Measurements from ENCODE around the gene TTYH2. TPM values are rescaled to one million over a fixed set of nuclear protein-coding genes. Genes with fewer than 3 reads are reported as not detected.
"Not testable (repeated sequence)": the region's sequence is repeated elsewhere in the genome, so short reads cannot be mapped to it uniquely, and the experiment has no call there.

The TTYH2 gene
- total and polyA plus RNA-seq, 3 experiments from 2014 or later, result 6.0 to 17.4 (median 17.1) TPM

DNA sequence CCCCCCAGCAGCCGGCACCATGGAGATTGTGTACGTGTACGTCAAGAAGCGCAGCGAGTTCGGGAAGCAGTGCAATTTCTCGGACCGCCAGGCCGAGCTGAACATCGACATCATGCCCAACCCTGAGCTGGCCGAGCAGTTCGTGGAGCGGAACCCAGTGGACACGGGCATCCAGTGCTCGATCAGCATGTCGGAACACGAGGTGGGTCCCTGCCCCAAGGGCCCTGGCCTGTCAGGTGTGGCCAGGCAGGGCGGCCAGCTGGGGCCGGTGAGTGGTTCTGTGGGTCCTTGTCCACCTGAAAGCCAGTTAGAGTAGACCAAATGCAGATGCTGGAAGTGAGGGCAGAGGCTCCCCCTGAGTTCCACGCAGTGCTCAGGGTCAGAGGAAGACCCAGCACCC lies 68.4 kb downstream of the TTYH2 start:
- peak overlapping the region; percentile 71 for H3K27ac ChIP-seq (ENCODE audit: low read depth, low read length)
- Mint-ChIP-seq H3K4me1 (peaks cover 39 to 73% (median 52%) of the 10 kb centered on the region in 3 donors), H3K4me3 (peak overlapping the region in 1 of 7 donors; percentile 3), H3K36me3 (no peaks in the 10 kb centered on the region), H3K27ac (peak overlapping the region; percentile 72 to 100 (median 98)), H3K27me3 (no peaks in the 10 kb centered on the region), H3K9me3 (no peaks in the 10 kb centered on the region)
- H3K27me3 ChIP-seq (ENCODE audit: insufficient read depth, low read length, poor library complexity, severe bottlenecking), result no peaks in the 10 kb centered on the region
- no peaks in the 10 kb centered on the region for H3K36me3 ChIP-seq (ENCODE audit: insufficient read depth, low read length)
- CTCF ChIA-PET, result interaction anchor here (0.9 to 8.3 kb wide), 7 partner anchors 14 to 78 kb away, joined by 3 to 52 read pairs (median 4); partner anchors contain the start of genes RPL38 and TTYH2
- H3K9me3 ChIP-seq (ENCODE audit: low read length), result no peaks in the 10 kb centered on the region
- no peak overlapping the region for H3K4me3 ChIP-seq (ENCODE audit: low read length)
- POLR2A ChIA-PET, result no interaction called here
- peaks cover 59% of the 10 kb centered on the region for H3K4me1 ChIP-seq (ENCODE audit: insufficient read depth, low read length)
- no peak for DNase-seq

DNA sequence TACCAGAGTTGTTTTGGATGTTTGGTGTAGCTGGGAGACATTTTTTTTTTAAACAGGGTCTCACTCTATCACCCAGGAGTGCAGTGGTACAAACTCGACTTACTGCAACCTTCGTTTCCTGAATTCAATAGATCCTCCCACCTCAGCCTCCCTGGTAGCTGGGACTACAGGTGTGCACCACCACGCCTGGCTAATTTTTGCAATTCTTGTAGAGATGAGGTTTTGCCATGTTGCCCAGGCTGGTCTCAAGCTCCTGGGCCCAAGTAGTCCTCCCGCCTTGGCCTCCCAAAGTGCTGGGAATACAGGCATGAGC lies 68.9 kb downstream of the TTYH2 start:
- peak overlapping the region; percentile 71 for H3K27ac ChIP-seq (ENCODE audit: low read depth, low read length)

DNA sequence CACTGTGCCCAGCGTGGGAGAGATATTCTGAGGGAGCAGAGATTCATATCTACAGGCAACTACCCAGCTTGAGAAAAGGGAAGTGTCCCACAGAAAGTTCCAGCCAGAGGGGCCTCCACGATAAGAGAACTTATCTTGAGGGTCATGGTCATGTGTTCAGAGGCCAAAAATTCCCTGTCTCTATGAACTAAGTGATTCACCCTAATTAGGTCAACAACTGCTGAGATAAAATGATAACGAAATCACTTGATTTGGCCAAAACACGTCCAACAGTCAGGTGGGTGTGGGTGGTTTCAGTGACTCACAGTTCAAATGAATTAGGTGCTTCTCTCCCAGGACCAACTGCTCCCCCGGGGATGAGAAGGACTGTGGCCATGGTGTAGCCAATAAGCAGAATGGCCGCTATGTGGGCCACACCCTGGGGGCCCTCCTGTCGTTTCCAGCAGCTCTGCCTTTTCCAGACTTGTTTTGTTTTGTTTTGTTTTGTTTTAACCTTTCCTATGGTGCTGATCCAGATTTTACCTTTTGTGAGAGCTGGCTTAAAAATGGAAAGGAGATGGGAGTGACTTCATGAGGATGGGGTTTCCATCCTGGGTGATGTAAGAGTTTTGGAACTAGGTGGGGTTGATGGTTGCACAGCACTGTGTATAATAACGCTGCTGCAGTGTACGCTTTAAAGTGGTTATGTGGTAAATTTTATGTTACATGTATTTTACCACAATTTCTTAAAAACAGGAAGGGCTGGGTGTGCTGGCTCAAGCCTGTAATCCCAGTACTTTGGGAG lies 69.4 kb downstream of the TTYH2 start:
- Mint-ChIP-seq H3K27ac (peak overlapping the region; percentile 86 to 100 (median 98)), H3K36me3 (no peaks in the 10 kb centered on the region), H3K4me3 (peak overlapping the region; percentile 1 to 87 (median 75)), H3K27me3 (no peaks in the 10 kb centered on the region), H3K9me3 (no peaks in the 10 kb centered on the region), H3K4me1 (peaks cover 42 to 77% (median 61%) of the 10 kb centered on the region in 3 donors)
- CTCF ChIA-PET, result interaction anchor here (1.0 to 8.3 kb wide), 8 partner anchors 13 to 79 kb away, joined by 3 to 52 read pairs (median 8); partner anchors contain the start of genes RPL38 and TTYH2
- Histone ChIP-seq H3K27ac (ENCODE audit: low read depth, low read length) (peak overlapping the region; percentile 71), H3K36me3 (ENCODE audit: insufficient read depth, low read length) (no peaks in the 10 kb centered on the region), H3K4me3 (ENCODE audit: low read length) (no peak overlapping the region), H3K4me1 (ENCODE audit: insufficient read depth, low read length) (peaks cover 59% of the 10 kb centered on the region), H3K27me3 (ENCODE audit: insufficient read depth, low read length, poor library complexity, severe bottlenecking) (no peaks in the 10 kb centered on the region), H3K9me3 (ENCODE audit: low read length) (no peaks in the 10 kb centered on the region)
- DNase-seq, result peak; percentile 24 to 79 (median 49)
- POLR2A ChIA-PET, result interaction anchor here (3.0 kb wide), 1 partner anchor 71 kb away, joined by 9 read pairs; the partner anchor contains the start of gene TTYH2

More for the DNA sequence above, 68.9 kb downstream of the TTYH2 start:
- CTCF ChIA-PET, result interaction anchor here (0.9 to 8.3 kb wide), 7 partner anchors 13 to 79 kb away, joined by 3 to 52 read pairs (median 4); partner anchors contain the start of genes RPL38 and TTYH2
- Mint-ChIP-seq H3K4me1 (peaks cover 42 to 76% (median 55%) of the 10 kb centered on the region in 3 donors), H3K27ac (peak overlapping the region; percentile 72 to 100 (median 98)), H3K4me3 (peak overlapping the region in 5 of 7 donors; percentile 33 to 87 (median 76))
- peaks cover 59% of the 10 kb centered on the region for H3K4me1 ChIP-seq (ENCODE audit: insufficient read depth, low read length)
- H3K9me3 ChIP-seq (ENCODE audit: low read length); H3K36me3 Mint-ChIP-seq; POLR2A ChIA-PET; H3K36me3 ChIP-seq (ENCODE audit: insufficient read depth, low read length); H3K4me3 ChIP-seq (ENCODE audit: low read length); DNase-seq; H3K27me3 Mint-ChIP-seq; H3K27me3 ChIP-seq (ENCODE audit: insufficient read depth, low read length, poor library complexity, severe bottlenecking); H3K9me3 Mint-ChIP-seq: not testable (repeated sequence)

DNA sequence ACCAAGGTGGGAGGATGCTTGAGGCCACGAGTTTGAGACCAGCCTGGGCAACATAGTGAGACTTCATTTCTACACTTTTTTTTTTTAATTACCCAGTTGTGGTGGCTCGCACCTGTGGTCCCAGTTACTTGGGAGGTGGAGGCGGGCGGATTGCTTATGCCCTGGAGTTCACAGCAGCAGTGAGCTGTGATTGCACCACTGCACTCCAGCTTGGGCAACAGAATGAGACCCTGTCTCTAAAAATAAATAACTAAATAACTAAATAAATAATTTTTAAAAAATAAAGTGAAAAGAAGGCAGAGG lies 70.0 kb downstream of the TTYH2 start:
- H3K36me3 Mint-ChIP-seq, result no peaks in the 10 kb centered on the region
- no peaks in the 10 kb centered on the region for H3K27me3 ChIP-seq (ENCODE audit: insufficient read depth, low read length, poor library complexity, severe bottlenecking)
- peaks cover 47 to 80% (median 64%) of the 10 kb centered on the region in 3 donors for H3K4me1 Mint-ChIP-seq
- peak overlapping the region; percentile 1 to 87 (median 75) for H3K4me3 Mint-ChIP-seq
- H3K36me3 ChIP-seq (ENCODE audit: insufficient read depth, low read length), result no peaks in the 10 kb centered on the region
- H3K27ac ChIP-seq (ENCODE audit: low read depth, low read length), result peak overlapping the region; percentile 71
- no peak for DNase-seq
- no peaks in the 10 kb centered on the region for H3K27me3 Mint-ChIP-seq
- H3K4me3 ChIP-seq (ENCODE audit: low read length), result no peak overlapping the region
- H3K4me1 ChIP-seq (ENCODE audit: insufficient read depth, low read length), result peaks cover 59% of the 10 kb centered on the region
- ChIA-PET POLR2A (interaction anchor here (3.0 kb wide), 1 partner anchor 71 kb away, joined by 9 read pairs; the partner anchor contains the start of gene TTYH2), CTCF (interaction anchor here (1.0 to 8.3 kb wide), 5 partner anchors 12 to 72 kb away, joined by 3 to 52 read pairs (median 9); partner anchors contain the start of gene TTYH2)
- H3K9me3 ChIP-seq (ENCODE audit: low read length), result no peaks in the 10 kb centered on the region
- peak overlapping the region in 7 of 8 donors; percentile 86 to 100 (median 99) for H3K27ac Mint-ChIP-seq
- H3K9me3 Mint-ChIP-seq, result no peaks in the 10 kb centered on the region

DNA sequence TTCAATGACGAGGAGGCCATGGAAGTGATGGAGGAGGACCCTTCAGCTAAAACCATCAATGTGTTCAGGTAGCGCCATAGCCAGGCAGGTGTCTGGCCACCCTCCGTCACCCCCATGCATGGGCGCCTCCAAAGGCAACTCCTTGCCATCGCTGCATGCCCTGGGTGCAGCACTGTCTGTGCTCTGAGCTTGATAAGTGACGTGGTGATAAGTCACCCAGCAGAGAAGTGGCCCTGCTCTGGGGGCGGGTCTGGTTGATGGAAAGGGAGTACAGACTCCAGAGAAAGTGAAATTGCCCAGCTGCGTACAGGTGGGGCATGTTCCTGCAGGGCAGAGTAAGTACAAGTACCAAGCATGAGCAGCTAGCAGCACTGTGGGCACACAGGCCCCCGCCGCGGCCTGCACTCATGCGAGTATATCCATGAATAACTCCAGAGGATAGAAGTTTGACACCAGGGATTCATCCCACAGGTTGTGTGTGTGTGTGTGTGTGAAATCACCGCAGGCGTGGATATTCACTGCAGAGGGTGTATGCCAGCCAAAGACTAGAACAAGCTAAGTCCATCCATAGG lies 73.7 kb downstream of the TTYH2 start:
- DNase-seq, result no peak
- H3K4me1 ChIP-seq (ENCODE audit: insufficient read depth, low read length), result peaks cover 31% of the 10 kb centered on the region
- H3K36me3 ChIP-seq (ENCODE audit: insufficient read depth, low read length), result no peaks in the 10 kb centered on the region
- no peak overlapping the region for H3K27ac ChIP-seq (ENCODE audit: low read depth, low read length)
- no peak overlapping the region for H3K4me3 Mint-ChIP-seq
- H3K9me3 ChIP-seq (ENCODE audit: low read length), result no peaks in the 10 kb centered on the region
- no peak overlapping the region for H3K4me3 ChIP-seq (ENCODE audit: low read length)
- ChIA-PET CTCF (interaction anchor here (1.0 to 8.3 kb wide), 5 partner anchors 8 to 74 kb away, joined by 3 to 52 read pairs (median 7); partner anchors contain the start of gene TTYH2), POLR2A (interaction anchor here (0.5 to 1.9 kb wide), 3 partner anchors 10 to 179 kb away, joined by 3 to 5 read pairs (median 5); partner anchors contain the start of gene CD300A)
- peaks cover 41 to 59% (median 48%) of the 10 kb centered on the region in 3 donors for H3K4me1 Mint-ChIP-seq
- peak overlapping the region in 6 of 8 donors; percentile 21 to 92 (median 38) for H3K27ac Mint-ChIP-seq
- no peaks in the 10 kb centered on the region for H3K36me3 Mint-ChIP-seq
- H3K27me3 ChIP-seq (ENCODE audit: insufficient read depth, low read length, poor library complexity, severe bottlenecking), result no peaks in the 10 kb centered on the region
- no peaks in the 10 kb centered on the region for H3K9me3 Mint-ChIP-seq
- H3K27me3 Mint-ChIP-seq, result no peaks in the 10 kb centered on the region

DNA sequence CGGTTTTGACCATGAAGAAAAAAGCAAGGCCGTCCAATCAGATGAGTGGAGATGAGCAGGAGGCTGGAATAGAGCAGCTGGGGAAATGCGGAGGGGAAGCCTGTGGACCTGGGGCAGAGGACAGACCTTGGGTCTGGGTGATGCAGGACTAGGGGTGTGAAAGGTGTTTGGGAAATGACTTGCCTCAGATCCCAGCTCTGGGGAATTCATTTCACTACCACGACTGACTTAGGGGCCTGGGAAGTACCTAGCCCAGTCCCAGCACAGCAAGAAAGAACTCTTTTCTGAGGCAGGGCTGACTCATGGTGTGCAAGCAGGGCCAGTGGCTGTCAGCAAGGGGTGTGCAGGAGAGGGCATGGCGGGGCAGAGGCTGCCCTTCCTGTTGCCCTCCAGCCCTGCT lies 75.4 kb downstream of the TTYH2 start:
- H3K4me3 Mint-ChIP-seq, result peak overlapping the region in 1 of 7 donors; percentile 9
- peak overlapping the region in 6 of 8 donors; percentile 6 to 93 (median 67) for H3K27ac Mint-ChIP-seq
- Histone ChIP-seq H3K4me1 (ENCODE audit: insufficient read depth, low read length) (peaks cover 15% of the 10 kb centered on the region), H3K36me3 (ENCODE audit: insufficient read depth, low read length) (no peaks in the 10 kb centered on the region), H3K27me3 (ENCODE audit: insufficient read depth, low read length, poor library complexity, severe bottlenecking) (no peaks in the 10 kb centered on the region), H3K9me3 (ENCODE audit: low read length) (no peaks in the 10 kb centered on the region), H3K4me3 (ENCODE audit: low read length) (no peak overlapping the region), H3K27ac (ENCODE audit: low read depth, low read length) (no peak overlapping the region)
- POLR2A ChIA-PET, result no interaction called here
- H3K4me1 Mint-ChIP-seq, result peaks cover 29 to 46% (median 35%) of the 10 kb centered on the region in 3 donors
- DNase-seq, result no peak
- H3K9me3 Mint-ChIP-seq, result no peaks in the 10 kb centered on the region
- H3K27me3 Mint-ChIP-seq, result no peaks in the 10 kb centered on the region
- CTCF ChIA-PET, result interaction anchor here (0.9 to 1.2 kb wide), 2 partner anchors 79 to 86 kb away, joined by 3 to 4 read pairs; partner anchors contain the start of gene RPL38
- H3K36me3 Mint-ChIP-seq, result no peaks in the 10 kb centered on the region

DNA sequence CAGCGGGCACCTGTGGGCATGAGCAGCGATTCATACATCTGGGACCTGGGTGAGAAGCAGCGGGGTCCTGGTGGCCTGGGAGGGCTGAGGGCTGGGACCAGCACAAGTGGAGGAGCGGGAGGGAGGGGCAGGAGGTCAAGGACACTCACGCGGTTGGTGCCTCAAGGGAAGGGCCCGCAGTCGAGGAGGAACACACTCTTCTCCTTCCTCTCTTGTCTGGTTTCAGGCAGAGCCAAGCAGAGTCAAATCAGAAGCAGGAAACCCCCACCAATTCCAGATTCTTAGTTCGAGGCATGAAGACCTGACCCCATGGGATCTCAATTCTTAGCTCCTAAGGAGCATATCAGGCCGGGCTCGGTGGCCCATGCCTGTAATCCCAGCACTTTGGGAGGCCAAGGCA lies 76.3 kb downstream of the TTYH2 start:
- Histone ChIP-seq H3K4me1 (ENCODE audit: insufficient read depth, low read length) (peaks cover 6% of the 10 kb centered on the region), H3K27ac (ENCODE audit: low read depth, low read length) (no peak overlapping the region), H3K27me3 (ENCODE audit: insufficient read depth, low read length, poor library complexity, severe bottlenecking) (no peaks in the 10 kb centered on the region), H3K9me3 (ENCODE audit: low read length) (no peaks in the 10 kb centered on the region), H3K36me3 (ENCODE audit: insufficient read depth, low read length) (no peaks in the 10 kb centered on the region), H3K4me3 (ENCODE audit: low read length) (no peak overlapping the region)
- H3K4me3 Mint-ChIP-seq, result no peak overlapping the region
- ChIA-PET CTCF (interaction anchor here (1.6 kb wide), 1 partner anchor 11 kb away, joined by 3 read pairs; no protein-coding TSS in a partner anchor), POLR2A (no interaction called here)
- peak overlapping the region in 3 of 8 donors; percentile 14 to 71 (median 23) for H3K27ac Mint-ChIP-seq
- H3K36me3 Mint-ChIP-seq, result no peaks in the 10 kb centered on the region
- peaks cover 26 to 38% (median 33%) of the 10 kb centered on the region in 3 donors for H3K4me1 Mint-ChIP-seq
- no peak for DNase-seq
- H3K9me3 Mint-ChIP-seq, result no peaks in the 10 kb centered on the region
- no peaks in the 10 kb centered on the region for H3K27me3 Mint-ChIP-seq
